Stimulated activated CD4-positive, alpha-beta T cell treated with anti-CD3 and anti-CD28 coated beads, Interleukin-2, amount 100 ng/mL, for 4 hours (primary cell): ENCODE data around the gene TLL2.

Experiments used
- DNase-seq: peaks from one replicate; pipeline ENCODE4 v3.0.0-alpha.2; 2020; ENCODE audit warnings: low read depth

The TLL2 gene

DNA sequence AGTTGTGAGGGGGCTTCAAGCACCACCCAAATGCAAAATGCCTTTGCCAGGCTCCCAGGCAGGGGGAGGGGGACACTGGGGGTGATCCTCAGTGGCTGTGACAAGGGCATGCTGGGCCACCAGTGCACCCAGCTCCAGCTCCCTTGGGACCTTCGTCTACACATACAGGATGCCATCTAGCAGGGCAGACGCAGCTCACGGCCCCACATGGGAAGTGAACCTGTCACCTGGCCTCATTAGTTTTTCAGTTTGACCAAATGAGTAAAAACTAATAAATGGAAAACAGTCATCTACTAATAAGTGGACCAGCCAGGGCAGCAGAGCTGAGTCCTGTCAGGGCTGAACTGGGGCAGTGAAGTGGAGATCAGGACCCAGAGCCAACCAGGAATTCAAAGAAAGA is 50.2 kb downstream of the TLL2 start:
- no peak for DNase-seq

DNA sequence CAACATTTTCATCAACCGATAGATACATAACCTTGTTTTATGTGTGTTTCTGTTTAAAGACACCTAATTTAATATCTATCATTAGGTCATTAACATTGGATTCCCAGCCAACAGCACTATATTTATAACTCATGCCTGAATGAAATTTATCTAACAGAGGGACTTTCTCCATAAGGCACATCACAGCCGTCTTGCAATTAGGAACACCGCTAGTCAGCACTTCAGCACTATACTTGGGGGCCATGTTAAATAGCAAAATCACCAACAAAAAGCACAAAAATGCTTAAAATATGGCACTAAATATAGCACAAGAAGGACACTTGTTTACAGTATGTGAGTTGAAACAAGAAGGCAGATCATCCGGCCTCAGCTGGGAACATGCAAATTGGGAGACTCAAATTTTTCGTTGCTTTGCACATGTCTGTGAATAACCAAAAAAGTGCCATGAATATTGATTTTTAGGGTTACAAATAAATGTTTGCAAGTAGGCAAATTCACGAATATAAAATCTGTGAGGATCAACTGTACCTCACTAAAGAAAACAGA is 51.0 kb downstream of the TLL2 start:
- no peak for DNase-seq

GRCh38 chr10:96460316-96460715 is 53.4 kb downstream of the TLL2 start:
- no peak for DNase-seq

DNA sequence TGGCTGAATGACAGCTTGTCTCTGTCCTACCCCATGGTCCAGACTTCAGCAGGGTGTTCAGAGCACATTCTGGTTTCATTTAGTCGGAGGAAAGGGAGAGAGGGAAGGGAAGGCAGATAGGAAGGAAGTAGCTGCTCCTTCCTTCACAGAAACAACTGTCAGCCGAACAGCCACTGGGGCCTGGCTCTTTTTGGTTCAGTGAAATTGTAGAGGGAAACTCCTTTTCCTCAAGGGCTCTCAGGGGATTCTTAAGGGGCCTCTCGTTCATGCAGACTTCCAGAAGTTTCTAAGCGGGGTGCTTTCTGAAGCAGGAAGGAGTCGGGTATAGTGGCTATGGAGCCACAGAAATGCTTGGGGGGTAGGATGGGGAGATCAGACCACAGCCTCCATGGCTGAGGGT is 56.4 kb downstream of the TLL2 start:
- no peak for DNase-seq

GRCh38 chr10:96456296-96456840 is 57.4 kb downstream of the TLL2 start:
- no peak for DNase-seq

DNA sequence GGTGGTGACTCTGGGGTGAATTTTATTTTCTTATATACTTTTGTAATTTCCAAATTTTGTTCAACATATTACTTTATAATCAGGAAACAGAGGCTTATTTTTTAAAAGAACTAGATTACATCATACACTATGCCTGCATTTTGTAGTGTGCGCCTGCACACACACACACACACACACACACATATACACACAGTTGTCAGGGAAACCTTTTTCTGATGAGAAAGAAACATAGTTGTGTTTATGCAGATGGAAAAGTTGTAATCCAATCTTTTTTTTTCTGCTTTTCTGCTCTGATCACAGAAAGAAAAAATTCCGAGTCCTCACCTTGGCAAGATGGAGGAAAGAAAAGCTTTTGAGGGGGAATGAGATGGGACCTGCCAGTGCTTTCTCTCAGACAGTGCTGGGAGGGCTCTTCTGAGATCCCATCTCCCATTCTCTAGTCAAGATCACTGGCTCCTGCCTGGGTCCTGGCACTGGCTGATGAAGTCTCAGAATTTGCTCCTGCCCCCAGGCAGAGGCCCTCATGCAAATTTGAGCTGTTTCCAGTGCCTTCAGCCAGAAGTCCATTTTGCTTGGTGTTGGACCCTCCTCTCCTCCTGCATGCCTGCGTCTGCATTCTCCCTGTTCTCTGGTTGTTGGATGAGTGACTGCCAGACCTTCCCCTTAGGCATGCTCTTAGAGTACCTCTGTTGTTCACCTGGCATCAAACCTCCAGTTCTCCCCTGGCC is 59.7 kb downstream of the TLL2 start:
- no peak for DNase-seq

GRCh38 chr10:96452494-96453153 is 61.1 kb downstream of the TLL2 start:
- DNase-seq: no peak

DNA sequence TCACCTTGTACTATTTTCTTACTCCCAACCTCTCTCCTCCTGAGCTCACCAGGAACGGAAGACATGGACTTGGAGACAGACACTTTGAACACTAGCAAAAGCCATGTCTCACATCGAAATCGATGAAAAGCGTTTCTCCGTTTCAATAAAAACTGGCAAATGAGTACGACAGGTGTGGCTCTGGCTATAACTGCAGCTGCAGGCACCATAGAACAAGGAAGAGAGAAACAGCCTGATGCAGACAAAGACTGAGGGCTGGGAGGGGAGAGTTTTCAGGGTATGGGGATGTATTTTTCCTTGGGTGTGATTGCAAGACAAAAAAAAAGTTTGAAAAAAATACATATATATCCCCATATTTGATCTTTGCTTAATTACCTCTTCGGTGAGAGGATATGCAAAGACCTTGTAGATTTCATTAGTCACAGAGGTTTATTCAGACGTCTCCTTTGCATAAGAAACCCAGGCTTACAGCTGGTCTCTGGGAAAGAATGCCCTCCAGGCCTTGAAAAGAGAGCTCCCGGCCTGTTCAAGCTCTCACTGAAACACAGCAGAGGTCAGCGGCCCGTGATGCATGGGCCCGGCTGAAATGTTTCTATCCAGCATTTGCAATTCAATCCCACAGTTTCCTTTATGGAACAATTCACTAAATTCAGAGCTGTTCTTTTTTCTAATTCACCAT is 63.1 kb downstream of the TLL2 start:
- DNase-seq: no peak

- DNase-seq: no peak
These were observed 65.2 kb downstream of the TLL2 start for GRCh38 chr10:96448558-96448957.

DNA sequence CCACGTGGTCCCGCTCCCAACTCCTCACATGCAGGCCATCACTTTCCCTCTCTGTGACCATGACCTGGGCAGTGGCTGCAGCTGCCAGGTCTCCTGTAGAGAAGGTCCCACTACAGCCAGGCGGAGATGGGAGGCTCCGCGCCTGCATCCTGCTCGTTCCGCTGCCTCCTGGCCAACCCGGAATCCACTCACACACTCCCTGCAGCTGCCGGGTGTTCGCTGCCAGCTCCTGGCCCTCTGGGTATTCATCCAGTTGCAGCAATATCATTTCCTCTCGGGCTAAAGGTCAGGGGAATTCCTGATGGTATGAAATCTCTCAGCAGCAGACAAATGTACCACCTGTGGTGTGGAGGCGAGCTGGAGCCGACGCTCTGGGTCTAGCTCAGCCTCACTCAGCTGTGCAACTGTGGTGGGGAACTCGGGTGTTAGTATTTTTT is 65.7 kb downstream of the TLL2 start:
- no peak for DNase-seq

- DNase-seq: no peak
These were observed 66.6 kb downstream of the TLL2 start for GRCh38 chr10:96446966-96447596.

GRCh38 chr10:96441987-96442643 is 71.6 kb downstream of the TLL2 start:
- DNase-seq: no peak

GRCh38 chr10:96441322-96441885 is 72.3 kb downstream of the TLL2 start:
- DNase-seq: no peak

GRCh38 chr10:96440361-96441292 is 73.1 kb downstream of the TLL2 start:
- DNase-seq: no peak

- no peak for DNase-seq
These were observed 74.0 kb downstream of the TLL2 start for GRCh38 chr10:96439725-96440124.

GRCh38 chr10:96436035-96436434 is 77.7 kb downstream of the TLL2 start:
- no peak for DNase-seq

GRCh38 chr10:96431211-96431970 is 82.3 kb downstream of the TLL2 start:
- no peak for DNase-seq

GRCh38 chr10:96427291-96427690 is 86.4 kb downstream of the TLL2 start:
- no peak for DNase-seq

DNA sequence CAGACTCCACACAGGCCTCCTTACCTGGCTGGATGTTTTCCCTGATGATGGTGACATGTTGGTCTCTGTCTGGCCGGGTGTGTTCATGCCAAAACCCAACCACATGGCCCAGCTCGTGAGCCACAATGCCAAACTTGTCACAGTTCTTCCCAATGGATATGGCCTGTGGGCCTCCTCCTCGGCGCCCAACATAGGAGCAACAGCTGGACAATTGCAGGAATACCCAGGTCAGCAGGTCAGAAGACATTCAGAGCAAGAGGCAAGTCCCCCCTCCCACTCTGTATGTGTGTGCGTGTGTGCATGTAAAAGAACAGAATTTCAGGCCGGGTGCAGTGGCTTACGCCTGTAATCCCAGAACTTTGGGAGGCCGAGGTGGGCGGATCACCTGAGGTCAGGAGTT is 91.2 kb downstream of the TLL2 start:
- no peak for DNase-seq
